HEK293 (cell line): ENCODE data around the gene MED13L.

Experiments
- CTCF ChIA-PET: fragments of 350-600 bp; formaldehyde crosslinking; extraction: SDS; loops from one replicate; lab custom pipeline; 2021; ENCODE audit warnings: antibody characterized with exemption; lab: Yijun Ruan, JAX
- POLR2A ChIA-PET: fragments of 300-600 bp; formaldehyde crosslinking; extraction: SDS; loops from one replicate; lab custom pipeline; 2020; ENCODE audit warnings: antibody characterized with exemption, inconsistent platforms; lab: Yijun Ruan, JAX
- H3K27ac ChIP-seq: fragments of 200-500 bp; sonication (Bioruptor generic); 2 replicates; pipeline ENCODE4 v1.5.1; 2014; ENCODE audit warnings: low read depth, low read length, control low read depth, inconsistent platforms; ENCODE audit errors: extremely low read depth
- H3K36me3 ChIP-seq, 2 experiments: fragments of 200-500 bp in 1 of 2; sonication (Bioruptor generic) in 1 of 2; 1 replicate in 1 of 2; 2 replicates in 1 of 2; pipeline ENCODE4 v1.5.1; 2014 to 2017; ENCODE audit warnings: inconsistent platforms in 2 of 2, low read length in 2 of 2; ENCODE audit not compliant: control insufficient read depth in 2 of 2, insufficient read depth in 1 of 2
- H3K4me1 ChIP-seq: fragments of 200-500 bp; sonication (Bioruptor generic); 2 replicates; pipeline ENCODE4 v1.5.1; 2014; ENCODE audit warnings: mild to moderate bottlenecking, low read length, inconsistent platforms; ENCODE audit not compliant: control insufficient read depth, insufficient read depth
- H3K4me3 ChIP-seq: 2 replicates; pipeline ENCODE4 v1.5.1; 2011; ENCODE audit warnings: low read depth, mild to moderate bottlenecking, control low read depth, low read length, moderate library complexity
- H3K9me3 ChIP-seq: fragments of 200-500 bp; sonication (Bioruptor generic); 2 replicates; pipeline ENCODE4 v1.5.1; 2014; ENCODE audit warnings: low read depth, low read length, inconsistent platforms; ENCODE audit not compliant: control insufficient read depth, insufficient read depth
- BCL6B ChIP-seq: fragments of 450-650 bp; formaldehyde crosslinking; IDR thresholded peaks from 2 replicates; pipeline ENCODE4 v1.5.1; 2017; ENCODE audit warnings: missing biosample characterization, missing genetic modification characterization
- GLIS1 ChIP-seq: fragments of 450-650 bp; formaldehyde crosslinking; IDR thresholded peaks from 2 replicates; pipeline ENCODE4 v1.5.1; 2016; ENCODE audit warnings: missing biosample characterization, missing genetic modification characterization
- HOXD13 ChIP-seq: sonication (generic); formaldehyde crosslinking; IDR thresholded peaks from 2 replicates; pipeline ENCODE4 v1.8.0; 2022; ENCODE audit warnings: missing genetic modification reagents, borderline replicate concordance
- OSR2 ChIP-seq: fragments of 450-650 bp; formaldehyde crosslinking; IDR thresholded peaks from 2 replicates; pipeline ENCODE4 v1.5.1; 2016; ENCODE audit warnings: missing biosample characterization, missing genetic modification characterization
- RBAK ChIP-seq: fragments of 450-650 bp; formaldehyde crosslinking; IDR thresholded peaks from 2 replicates; pipeline ENCODE4 v1.5.1; 2016; ENCODE audit warnings: missing biosample characterization, missing genetic modification characterization
- SP3 ChIP-seq: fragments of 450-650 bp; formaldehyde crosslinking; IDR thresholded peaks from 2 replicates; pipeline ENCODE4 v1.5.1; 2016; ENCODE audit warnings: missing biosample characterization, missing genetic modification characterization
- ZBTB7A ChIP-seq: fragments of 450-650 bp; formaldehyde crosslinking; IDR thresholded peaks from 2 replicates; pipeline ENCODE4 v1.5.1; 2016; ENCODE audit warnings: low read depth, missing biosample characterization, missing genetic modification characterization
- ZNF121 ChIP-seq: fragments of 450-650 bp; formaldehyde crosslinking; IDR thresholded peaks from 2 replicates; pipeline ENCODE4 v1.5.1; 2016; ENCODE audit warnings: missing biosample characterization, missing genetic modification characterization
- ZNF157 ChIP-seq: fragments of 450-650 bp; formaldehyde crosslinking; IDR thresholded peaks from 2 replicates; pipeline ENCODE4 v1.5.1; 2016; ENCODE audit warnings: missing biosample characterization, missing genetic modification characterization
- ZNF16 ChIP-seq: fragments of 450-650 bp; formaldehyde crosslinking; IDR thresholded peaks from 2 replicates; pipeline ENCODE4 v1.5.1; 2016; ENCODE audit warnings: low read depth, missing biosample characterization, missing genetic modification characterization
- ZNF174 ChIP-seq: fragments of 450-650 bp; formaldehyde crosslinking; IDR thresholded peaks from 2 replicates; pipeline ENCODE4 v1.5.0; 2017; ENCODE audit warnings: missing biosample characterization, mild to moderate bottlenecking, missing genetic modification characterization
- ZNF214 ChIP-seq: fragments of 450-650 bp; formaldehyde crosslinking; IDR thresholded peaks from 2 replicates; pipeline ENCODE4 v1.5.1; 2017; ENCODE audit warnings: missing biosample characterization, mild to moderate bottlenecking, missing genetic modification characterization, borderline replicate concordance
- ZNF324 ChIP-seq: fragments of 450-650 bp; formaldehyde crosslinking; IDR thresholded peaks from 2 replicates; pipeline ENCODE4 v1.5.1; 2016; ENCODE audit warnings: missing biosample characterization, missing genetic modification characterization
- ZNF37A ChIP-seq: fragments of 450-650 bp; IDR thresholded peaks from 2 replicates; pipeline ENCODE4 v1.5.1; 2018; ENCODE audit warnings: missing biosample characterization, missing genetic modification characterization
- ZNF529 ChIP-seq: fragments of 450-650 bp; formaldehyde crosslinking; IDR thresholded peaks from 2 replicates; pipeline ENCODE4 v1.5.1; 2017; ENCODE audit warnings: missing genetic modification characterization, missing biosample characterization; ENCODE audit not compliant: insufficient replicate concordance
- ZNF548 ChIP-seq: fragments of 450-650 bp; formaldehyde crosslinking; IDR thresholded peaks from 2 replicates; pipeline ENCODE4 v1.5.1; 2016; ENCODE audit warnings: missing biosample characterization, missing genetic modification characterization
- ZNF777 ChIP-seq: fragments of 450-650 bp; formaldehyde crosslinking; IDR thresholded peaks from 2 replicates; pipeline ENCODE4 v1.5.1; 2017; ENCODE audit warnings: missing biosample characterization, missing genetic modification characterization, borderline replicate concordance
- TF ChIP-seq, protein P1 (sequence below): fragments of 450-650 bp; formaldehyde crosslinking; IDR thresholded peaks from 2 replicates; pipeline ENCODE4 v1.5.1; 2016; ENCODE audit warnings: missing biosample characterization, missing genetic modification characterization
- TF ChIP-seq, protein P2 (sequence below): fragments of 450-650 bp; formaldehyde crosslinking; IDR thresholded peaks from 2 replicates; pipeline ENCODE4 v1.5.1; 2017; ENCODE audit warnings: missing biosample characterization, missing genetic modification characterization

The MED13L gene

DNA sequence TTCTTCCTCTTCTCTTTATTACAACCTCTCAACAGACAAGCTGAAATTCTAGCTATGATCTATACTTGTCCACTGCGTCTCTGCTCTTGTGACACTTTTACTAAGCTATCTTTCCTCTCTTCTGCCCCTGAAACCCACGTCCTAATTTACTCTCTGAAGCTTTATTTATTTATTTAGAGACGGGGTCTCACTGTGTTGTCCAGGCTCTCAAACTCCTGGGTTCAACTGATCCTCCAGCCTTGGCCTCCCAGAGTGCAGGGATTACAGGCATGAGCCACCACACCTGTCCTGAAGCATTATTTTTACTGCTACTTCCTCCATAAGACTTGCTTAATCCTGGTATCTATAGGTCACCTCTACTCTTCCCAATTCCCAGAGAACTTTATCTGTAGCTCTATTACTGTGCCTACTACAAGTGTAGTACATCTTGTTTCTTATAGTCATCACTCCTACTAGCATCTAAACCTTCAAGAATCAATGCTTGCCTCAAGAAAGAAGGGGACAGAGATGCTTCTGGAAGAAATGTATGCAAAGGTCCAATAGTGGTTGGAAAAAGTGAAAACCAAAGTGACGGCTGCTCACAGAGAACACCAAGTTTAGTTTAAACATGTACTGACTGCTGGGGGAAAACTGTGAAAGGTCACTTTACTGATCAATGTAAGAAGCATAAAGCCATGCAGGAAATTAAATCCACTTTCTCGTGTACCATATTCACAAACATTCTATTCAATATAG is 61.3 kb downstream of the MED13L start:
- TF ChIP-seq ZNF777 (tag by site-specific recombination) = no peak
- peak; percentile 85; the same call in 1 of the 2 replicates for TF ChIP-seq ZNF121
- Histone ChIP-seq H3K27ac (no peak overlapping the region), H3K4me3 (no peak overlapping the region), H3K9me3 (no peaks in the 10 kb centered on the region), H3K36me3 (no peaks in the 10 kb centered on the region), H3K4me1 (peaks cover 25% of the 10 kb centered on the region)
- ChIA-PET CTCF (interaction anchor here (0.7 to 1.7 kb wide), 2 partner anchors 8 to 126 kb away, joined by 3 to 4 read pairs; no protein-coding TSS in a partner anchor), POLR2A (interaction anchor here (0.6 kb wide), 1 partner anchor 54 kb away, joined by 4 read pairs; no protein-coding TSS in a partner anchor)

DNA sequence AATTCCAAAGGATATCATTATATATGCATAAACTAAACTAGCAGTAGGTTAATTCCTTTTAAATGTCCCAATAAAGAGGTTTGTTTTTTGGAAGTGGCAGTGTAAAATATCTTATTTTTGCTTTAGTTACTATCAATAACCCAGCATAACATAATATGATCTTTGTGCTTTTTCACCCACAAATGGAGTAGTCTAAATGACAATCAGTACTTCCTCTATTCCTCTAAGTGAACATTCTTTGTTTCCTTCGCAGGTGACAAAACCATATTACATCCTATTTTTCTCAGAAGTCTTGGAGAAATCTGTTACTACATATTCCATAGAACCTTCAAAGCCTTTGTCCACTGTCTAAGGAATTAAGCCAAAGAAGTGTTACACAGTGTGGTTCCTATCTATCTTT is 62.5 kb downstream of the MED13L start:
- ChIA-PET CTCF (interaction anchor here (1.7 kb wide), 1 partner anchor 9 kb away, joined by 4 read pairs; no protein-coding TSS in a partner anchor), POLR2A (no interaction called here)
- H3K4me1 ChIP-seq = peaks cover 25% of the 10 kb centered on the region
- H3K27ac ChIP-seq = no peak overlapping the region
- no peaks in the 10 kb centered on the region for H3K9me3 ChIP-seq
- no peak overlapping the region for H3K4me3 ChIP-seq
- TF ChIP-seq ZNF174 (tag by site-specific recombination) = no peak
- TF ChIP-seq, protein P1, sequence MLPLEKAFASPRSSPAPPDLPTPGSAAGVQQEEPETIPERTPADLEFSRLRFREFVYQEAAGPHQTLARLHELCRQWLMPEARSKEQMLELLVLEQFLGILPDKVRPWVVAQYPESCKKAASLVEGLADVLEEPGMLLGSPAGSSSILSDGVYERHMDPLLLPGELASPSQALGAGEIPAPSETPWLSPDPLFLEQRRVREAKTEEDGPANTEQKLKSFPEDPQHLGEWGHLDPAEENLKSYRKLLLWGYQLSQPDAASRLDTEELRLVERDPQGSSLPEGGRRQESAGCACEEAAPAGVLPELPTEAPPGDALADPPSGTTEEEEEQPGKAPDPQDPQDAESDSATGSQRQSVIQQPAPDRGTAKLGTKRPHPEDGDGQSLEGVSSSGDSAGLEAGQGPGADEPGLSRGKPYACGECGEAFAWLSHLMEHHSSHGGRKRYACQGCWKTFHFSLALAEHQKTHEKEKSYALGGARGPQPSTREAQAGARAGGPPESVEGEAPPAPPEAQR (tag by site-specific recombination) = no peak
- no peak for TF ChIP-seq GLIS1
- TF ChIP-seq ZNF529 (tag by site-specific recombination) = no peak
- TF ChIP-seq HOXD13 (CRISPR knock-in tag) = no peak
- TF ChIP-seq BCL6B (tag by site-specific recombination) = no peak
- no peak for TF ChIP-seq ZNF548 (tag by site-specific recombination)
- TF ChIP-seq OSR2 (tag by site-specific recombination) = no peak
- no peak for TF ChIP-seq RBAK
- no peak for TF ChIP-seq ZNF157 (tag by site-specific recombination)
- no peak for TF ChIP-seq SP3 (tag by site-specific recombination)
- no peak for TF ChIP-seq ZNF37A (tag by site-specific recombination)
- TF ChIP-seq ZNF16 (tag by site-specific recombination) = no peak
- no peak for TF ChIP-seq ZNF324 (tag by site-specific recombination)
- no peak for TF ChIP-seq ZBTB7A (tag by site-specific recombination)
- no peak for TF ChIP-seq ZNF214 (tag by site-specific recombination)
- TF ChIP-seq, protein P2, sequence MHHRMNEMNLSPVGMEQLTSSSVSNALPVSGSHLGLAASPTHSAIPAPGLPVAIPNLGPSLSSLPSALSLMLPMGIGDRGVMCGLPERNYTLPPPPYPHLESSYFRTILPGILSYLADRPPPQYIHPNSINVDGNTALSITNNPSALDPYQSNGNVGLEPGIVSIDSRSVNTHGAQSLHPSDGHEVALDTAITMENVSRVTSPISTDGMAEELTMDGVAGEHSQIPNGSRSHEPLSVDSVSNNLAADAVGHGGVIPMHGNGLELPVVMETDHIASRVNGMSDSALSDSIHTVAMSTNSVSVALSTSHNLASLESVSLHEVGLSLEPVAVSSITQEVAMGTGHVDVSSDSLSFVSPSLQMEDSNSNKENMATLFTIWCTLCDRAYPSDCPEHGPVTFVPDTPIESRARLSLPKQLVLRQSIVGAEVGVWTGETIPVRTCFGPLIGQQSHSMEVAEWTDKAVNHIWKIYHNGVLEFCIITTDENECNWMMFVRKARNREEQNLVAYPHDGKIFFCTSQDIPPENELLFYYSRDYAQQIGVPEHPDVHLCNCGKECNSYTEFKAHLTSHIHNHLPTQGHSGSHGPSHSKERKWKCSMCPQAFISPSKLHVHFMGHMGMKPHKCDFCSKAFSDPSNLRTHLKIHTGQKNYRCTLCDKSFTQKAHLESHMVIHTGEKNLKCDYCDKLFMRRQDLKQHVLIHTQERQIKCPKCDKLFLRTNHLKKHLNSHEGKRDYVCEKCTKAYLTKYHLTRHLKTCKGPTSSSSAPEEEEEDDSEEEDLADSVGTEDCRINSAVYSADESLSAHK (tag by site-specific recombination) = no peak
- TF ChIP-seq, all 188 proteins: peak for 0
- no peaks in the 10 kb centered on the region for H3K36me3 ChIP-seq
